Measurements from ENCODE around the gene LGALS9C. TPM values are rescaled to one million over a fixed set of nuclear protein-coding genes. Genes with fewer than 3 reads are reported as not detected.
"Not testable (repeated sequence)": the region's sequence is repeated elsewhere in the genome, so short reads cannot be mapped to it uniquely, and the experiment has no call there.

Gene LGALS9C
- total RNA-seq, 1 donor from 2014 or later, result not detected

DNA sequence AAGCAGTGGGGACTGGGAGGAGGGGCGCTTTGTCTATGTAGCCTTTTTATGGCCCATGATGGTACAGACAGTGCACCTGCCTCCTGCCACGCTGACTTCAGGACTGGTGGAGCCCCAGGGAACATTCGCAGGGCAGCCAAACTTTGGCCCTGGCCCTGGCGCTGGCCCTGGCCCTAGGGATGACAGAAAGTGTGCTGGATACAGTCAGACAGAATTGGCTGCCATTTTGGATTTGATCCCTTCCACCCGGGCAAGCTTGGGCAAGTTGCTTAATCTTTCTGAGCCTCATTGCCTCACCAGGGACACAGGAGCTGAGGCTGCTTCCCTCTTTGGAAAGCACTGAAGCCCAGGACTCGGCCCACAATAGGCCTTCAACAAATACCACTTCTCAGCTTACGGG, 13.4 kb downstream of the LGALS9C start:
- not testable (repeated sequence) for H3K9me3 ChIP-seq

DNA sequence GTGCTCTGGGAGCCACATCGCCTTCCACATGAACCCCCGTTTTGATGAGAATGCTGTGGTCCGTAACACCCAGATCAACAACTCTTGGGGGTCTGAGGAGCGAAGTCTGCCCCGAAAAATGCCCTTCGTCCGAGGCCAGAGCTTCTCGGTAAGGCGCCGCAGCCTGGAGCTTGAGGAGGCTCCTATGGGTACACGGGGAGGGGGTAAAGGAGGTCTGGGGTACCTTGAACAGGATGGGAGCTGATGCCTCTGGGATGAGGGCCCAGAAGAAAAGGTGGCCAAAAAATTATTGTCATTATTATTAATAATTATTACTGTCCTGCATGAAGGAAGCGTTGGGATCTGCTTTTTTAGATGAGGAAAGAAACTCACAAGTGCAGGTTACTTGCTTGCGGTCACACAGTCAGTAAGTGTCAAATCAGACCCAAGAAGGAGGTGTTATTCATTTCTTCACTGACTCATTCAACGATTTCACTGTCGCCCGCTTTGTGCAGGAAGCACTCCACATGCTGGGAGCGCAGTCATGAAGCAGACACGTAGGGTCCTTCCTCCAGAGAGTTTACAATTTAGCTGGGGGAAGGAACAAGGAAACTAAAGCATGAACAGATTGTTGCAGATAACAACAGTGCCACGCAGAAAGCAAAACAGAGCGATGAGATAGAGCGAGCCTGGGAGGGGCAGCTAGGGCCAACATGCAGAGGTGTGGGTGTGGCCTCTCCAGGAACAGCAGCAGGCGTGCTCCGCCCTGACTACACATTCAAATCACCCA, 16.3 kb downstream of the LGALS9C start:
- DNase-seq (ENCODE audit: low spot score in 2 of 2); H3K9me3 ChIP-seq; H3K4me1 ChIP-seq; H3K27ac ChIP-seq; H3K36me3 ChIP-seq; H3K4me3 ChIP-seq; intact Hi-C loops (cut with DNase I); H3K27me3 ChIP-seq: not testable (repeated sequence)

More for the DNA sequence above, 13.4 kb downstream of the LGALS9C start:
- H3K4me3 ChIP-seq; H3K36me3 ChIP-seq; DNase-seq (ENCODE audit: low spot score in 2 of 2); intact Hi-C loops (cut with DNase I); H3K27ac ChIP-seq; H3K4me1 ChIP-seq; H3K27me3 ChIP-seq: not testable (repeated sequence)

DNA sequence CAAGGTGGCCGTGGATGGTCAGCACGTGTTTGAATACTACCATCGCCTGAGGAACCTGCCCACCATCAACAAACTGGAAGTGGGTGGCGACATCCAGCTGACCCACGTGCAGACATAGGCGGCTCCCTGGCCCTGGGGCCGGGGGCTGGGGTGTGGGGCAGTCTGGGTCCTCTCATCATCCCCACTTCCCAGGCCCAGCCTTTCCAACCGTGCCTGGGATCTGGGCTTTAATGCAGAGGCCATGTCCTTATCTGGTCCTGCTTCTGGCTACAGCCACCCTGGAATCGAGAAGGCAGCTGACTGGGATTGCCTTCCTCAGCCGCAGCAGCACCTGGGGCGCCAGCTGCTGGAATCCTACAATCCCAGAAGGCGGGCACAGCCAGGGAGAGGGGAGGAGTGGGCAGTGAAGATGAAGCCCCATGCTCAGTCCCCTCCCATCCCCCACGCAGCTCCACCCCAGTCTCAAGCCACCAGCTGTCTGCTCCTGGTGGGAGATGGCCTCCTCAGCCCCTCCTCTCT, 17.7 kb downstream of the LGALS9C start:
- H3K4me3 ChIP-seq; H3K36me3 ChIP-seq; H3K27ac ChIP-seq; H3K4me1 ChIP-seq; H3K9me3 ChIP-seq; DNase-seq (ENCODE audit: low spot score in 2 of 2); intact Hi-C loops (cut with DNase I); H3K27me3 ChIP-seq: not testable (repeated sequence)

DNA sequence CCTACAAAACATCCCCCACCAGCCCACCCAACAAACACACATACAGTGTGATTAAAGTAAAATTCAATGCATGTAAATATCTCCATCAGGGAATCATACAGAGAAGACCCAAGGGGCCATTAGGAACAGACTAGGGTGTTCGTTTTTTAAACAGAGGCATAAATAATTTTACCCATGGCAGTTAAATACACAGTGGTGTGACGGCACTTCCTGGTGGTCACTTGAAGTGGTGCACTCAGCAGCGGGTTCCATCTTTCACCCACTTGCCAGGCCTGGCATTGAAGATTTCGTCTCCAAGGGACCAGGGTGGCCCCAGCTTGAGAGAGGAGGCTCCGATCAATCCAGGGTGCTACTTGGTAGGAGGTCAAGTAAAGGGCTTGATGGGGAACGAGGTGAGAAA, 20.5 kb downstream of the LGALS9C start:
- H3K4me1 ChIP-seq; intact Hi-C loops (cut with DNase I); DNase-seq (ENCODE audit: low spot score in 2 of 2); H3K27ac ChIP-seq; H3K36me3 ChIP-seq; H3K27me3 ChIP-seq; H3K9me3 ChIP-seq; H3K4me3 ChIP-seq: not testable (repeated sequence)
- TF ChIP-seq, protein P1, sequence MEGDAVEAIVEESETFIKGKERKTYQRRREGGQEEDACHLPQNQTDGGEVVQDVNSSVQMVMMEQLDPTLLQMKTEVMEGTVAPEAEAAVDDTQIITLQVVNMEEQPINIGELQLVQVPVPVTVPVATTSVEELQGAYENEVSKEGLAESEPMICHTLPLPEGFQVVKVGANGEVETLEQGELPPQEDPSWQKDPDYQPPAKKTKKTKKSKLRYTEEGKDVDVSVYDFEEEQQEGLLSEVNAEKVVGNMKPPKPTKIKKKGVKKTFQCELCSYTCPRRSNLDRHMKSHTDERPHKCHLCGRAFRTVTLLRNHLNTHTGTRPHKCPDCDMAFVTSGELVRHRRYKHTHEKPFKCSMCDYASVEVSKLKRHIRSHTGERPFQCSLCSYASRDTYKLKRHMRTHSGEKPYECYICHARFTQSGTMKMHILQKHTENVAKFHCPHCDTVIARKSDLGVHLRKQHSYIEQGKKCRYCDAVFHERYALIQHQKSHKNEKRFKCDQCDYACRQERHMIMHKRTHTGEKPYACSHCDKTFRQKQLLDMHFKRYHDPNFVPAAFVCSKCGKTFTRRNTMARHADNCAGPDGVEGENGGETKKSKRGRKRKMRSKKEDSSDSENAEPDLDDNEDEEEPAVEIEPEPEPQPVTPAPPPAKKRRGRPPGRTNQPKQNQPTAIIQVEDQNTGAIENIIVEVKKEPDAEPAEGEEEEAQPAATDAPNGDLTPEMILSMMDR (IDR thresholded peaks at IDR 0.05), result peak in 1 of 3 experiments; percentile 15

DNA sequence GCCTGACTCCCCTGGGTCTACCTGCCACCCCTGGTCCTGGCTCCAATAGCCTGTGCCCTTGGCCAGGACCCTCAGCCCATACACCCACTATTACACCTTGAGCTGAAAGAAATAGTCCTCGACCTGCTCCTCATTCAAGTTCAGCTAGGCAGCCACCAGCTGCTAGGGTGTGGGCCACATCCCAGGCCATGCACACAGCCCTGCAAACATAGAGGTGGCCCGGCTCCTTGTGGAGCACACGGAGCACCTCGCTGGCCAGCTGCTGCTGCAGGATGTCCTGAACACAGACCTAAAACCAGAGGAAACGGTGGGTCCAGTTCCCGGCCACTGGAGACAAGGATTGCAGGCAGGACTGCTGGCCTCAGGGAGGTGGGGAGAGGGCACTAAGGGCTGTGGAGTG, 22.5 kb downstream of the LGALS9C start:
- H3K4me1 ChIP-seq; DNase-seq (ENCODE audit: low spot score in 2 of 2); H3K27ac ChIP-seq; H3K9me3 ChIP-seq; H3K4me3 ChIP-seq; intact Hi-C loops (cut with DNase I); H3K36me3 ChIP-seq; H3K27me3 ChIP-seq: not testable (repeated sequence)

DNA sequence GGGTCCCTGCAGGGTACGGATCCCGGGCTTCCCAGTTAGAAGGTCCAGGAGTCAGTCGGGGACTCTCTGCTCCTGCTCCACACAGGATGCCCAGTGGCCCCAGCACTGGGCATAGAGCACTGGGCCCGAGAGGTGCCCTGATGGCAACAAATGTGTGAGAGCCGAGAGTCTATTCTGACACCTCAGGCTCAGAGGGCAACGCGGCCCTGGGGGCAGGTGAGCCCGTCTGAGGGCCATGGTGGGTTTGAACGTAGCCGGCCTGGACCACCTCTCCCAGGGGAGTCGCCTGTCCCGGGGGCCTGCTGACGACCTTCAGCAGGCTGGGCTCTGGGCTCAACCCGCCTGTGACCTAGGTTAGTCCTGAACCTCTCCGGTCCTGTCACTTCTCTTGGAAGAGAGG, 23.2 kb downstream of the LGALS9C start:
- H3K27ac ChIP-seq; H3K36me3 ChIP-seq; DNase-seq (ENCODE audit: low spot score in 2 of 2); H3K4me1 ChIP-seq; H3K27me3 ChIP-seq; H3K4me3 ChIP-seq; intact Hi-C loops (cut with DNase I); H3K9me3 ChIP-seq: not testable (repeated sequence)

DNA sequence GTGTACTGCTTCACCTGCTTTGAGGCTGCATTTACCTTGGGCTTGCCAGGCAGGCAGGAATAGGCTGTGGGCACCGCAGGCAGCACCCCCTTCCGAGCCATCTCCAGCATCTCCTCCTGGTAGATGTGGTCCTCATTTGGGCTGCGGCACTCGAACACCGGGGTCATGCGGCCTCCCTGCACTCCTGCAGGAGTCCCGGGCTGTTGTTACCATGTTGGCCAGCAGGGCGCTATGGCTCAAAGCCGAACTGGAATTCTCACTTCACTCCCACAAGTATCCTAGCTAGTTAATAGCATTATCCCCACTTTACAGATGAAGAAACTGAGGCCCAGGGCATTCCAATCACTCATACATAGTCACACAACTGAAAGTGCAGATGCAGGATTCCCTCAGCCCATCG, 23.7 kb downstream of the LGALS9C start:
- H3K4me1 ChIP-seq; DNase-seq (ENCODE audit: low spot score in 2 of 2); intact Hi-C loops (cut with DNase I); H3K27me3 ChIP-seq; H3K36me3 ChIP-seq; H3K9me3 ChIP-seq; H3K27ac ChIP-seq; H3K4me3 ChIP-seq: not testable (repeated sequence)

DNA sequence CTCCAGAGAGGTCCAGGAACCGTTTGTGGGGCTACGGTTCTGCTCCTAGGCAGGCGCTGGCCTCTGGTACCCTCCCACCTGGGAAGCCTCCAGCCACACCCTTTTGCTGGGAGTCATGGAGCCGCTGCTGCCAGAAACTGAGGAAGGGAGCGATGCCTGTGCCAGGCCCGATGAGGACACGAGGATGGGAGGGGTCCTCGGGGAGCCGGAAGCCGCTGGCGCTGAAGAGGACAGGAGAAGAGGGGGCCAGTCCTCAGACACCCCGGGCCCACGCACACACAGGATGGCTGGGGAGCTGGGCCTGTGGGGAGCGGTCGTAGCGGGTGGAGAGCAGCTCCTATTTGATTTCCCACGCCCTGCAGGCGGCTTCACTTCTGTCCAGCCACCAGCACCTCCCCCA, 24.2 kb downstream of the LGALS9C start:
- intact Hi-C loops (cut with DNase I); H3K9me3 ChIP-seq; H3K27ac ChIP-seq; H3K4me3 ChIP-seq; H3K4me1 ChIP-seq; H3K36me3 ChIP-seq; DNase-seq (ENCODE audit: low spot score in 2 of 2); H3K27me3 ChIP-seq: not testable (repeated sequence)

DNA sequence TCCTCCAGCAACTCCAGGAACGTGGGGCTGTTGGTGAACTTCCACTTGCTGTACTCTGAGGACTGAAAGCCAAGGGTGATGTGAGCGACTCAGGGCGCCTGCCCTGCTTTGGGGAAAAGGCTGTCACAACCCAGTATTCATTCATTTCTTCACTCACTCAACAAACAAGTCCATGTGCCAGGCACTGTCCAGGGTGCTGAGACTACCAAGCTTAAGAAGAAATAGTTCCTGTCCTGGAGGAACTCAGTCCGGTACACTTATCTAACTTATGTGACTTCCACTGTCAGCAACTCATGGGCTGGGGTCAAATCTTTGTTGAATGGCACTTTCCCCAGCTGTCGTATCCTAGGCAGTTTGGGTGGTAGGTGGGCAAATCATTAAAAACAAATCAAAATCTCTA, 26.6 kb downstream of the LGALS9C start:
- H3K4me1 ChIP-seq; H3K27ac ChIP-seq; H3K9me3 ChIP-seq; H3K4me3 ChIP-seq; H3K36me3 ChIP-seq; intact Hi-C loops (cut with DNase I); H3K27me3 ChIP-seq; DNase-seq (ENCODE audit: low spot score in 2 of 2): not testable (repeated sequence)

DNA sequence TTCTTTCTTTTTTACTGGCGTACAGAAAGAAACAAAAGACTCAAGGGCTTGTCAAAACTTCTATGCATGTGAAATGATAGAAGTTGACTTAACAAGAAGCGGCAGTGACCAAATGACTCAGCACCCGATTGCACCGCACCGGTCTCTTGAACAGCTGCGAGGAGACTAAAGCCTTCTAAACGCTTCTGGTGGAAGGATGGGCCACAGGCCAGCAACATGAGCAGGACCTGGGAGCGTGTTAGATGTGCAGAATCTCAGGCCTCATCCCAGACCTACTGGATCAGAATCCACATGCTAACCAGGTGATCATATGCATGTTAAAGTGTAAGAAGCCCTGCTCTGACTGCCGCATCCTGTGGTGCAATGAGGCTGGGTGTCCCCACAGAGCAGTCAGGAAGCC, 31.1 kb downstream of the LGALS9C start:
- intact Hi-C loops (cut with DNase I); H3K27ac ChIP-seq; H3K4me3 ChIP-seq: not testable (repeated sequence)

DNA sequence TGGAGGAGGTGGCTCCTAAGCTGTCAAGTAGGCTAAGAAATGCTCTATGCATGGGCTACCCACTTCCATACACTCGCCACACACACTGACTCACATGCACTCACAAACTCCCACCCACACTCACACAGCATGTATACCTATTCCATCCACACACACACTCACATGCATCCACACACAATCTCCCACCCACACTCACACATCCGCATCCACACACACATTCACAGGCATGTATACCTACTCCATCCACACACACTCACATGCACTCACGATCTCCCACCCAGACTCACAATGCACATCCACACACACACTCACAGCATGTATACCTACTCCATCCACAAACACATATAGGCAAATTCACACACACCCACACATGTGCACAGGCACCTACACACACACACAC, 32.1 kb downstream of the LGALS9C start:
- H3K27ac ChIP-seq; H3K4me1 ChIP-seq; intact Hi-C loops (cut with DNase I): not testable (repeated sequence)

More for the DNA sequence above, 31.1 kb downstream of the LGALS9C start:
- not testable (repeated sequence) for DNase-seq (ENCODE audit: low spot score in 2 of 2); H3K27me3 ChIP-seq; H3K9me3 ChIP-seq; H3K4me1 ChIP-seq; H3K36me3 ChIP-seq

DNA sequence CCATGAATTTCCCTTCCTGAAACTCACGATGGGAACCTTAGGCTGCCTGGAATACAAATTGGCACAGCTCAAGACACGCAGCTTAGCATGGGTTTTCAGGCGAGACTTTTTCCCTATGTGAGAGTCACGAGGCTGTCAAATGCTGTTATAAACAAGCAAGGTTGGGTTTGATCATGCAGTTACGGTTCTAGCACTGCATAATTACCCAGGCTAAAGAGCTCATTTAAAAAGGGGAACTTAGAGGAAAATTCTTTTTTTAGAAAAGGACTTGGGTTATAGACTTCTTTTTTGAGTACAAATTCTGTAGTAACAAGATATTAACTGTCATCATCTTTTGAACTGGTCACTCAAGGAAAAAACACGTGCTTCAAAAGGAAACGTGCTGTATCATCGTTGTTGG, 44.5 kb downstream of the LGALS9C start:
- H3K27ac ChIP-seq; H3K4me3 ChIP-seq; DNase-seq (ENCODE audit: low spot score in 2 of 2); H3K9me3 ChIP-seq; H3K36me3 ChIP-seq; intact Hi-C loops (cut with DNase I); H3K4me1 ChIP-seq; H3K27me3 ChIP-seq: not testable (repeated sequence)

More for the DNA sequence above, 32.1 kb downstream of the LGALS9C start:
- not testable (repeated sequence) for H3K27me3 ChIP-seq; DNase-seq (ENCODE audit: low spot score in 2 of 2); H3K9me3 ChIP-seq; H3K36me3 ChIP-seq; H3K4me3 ChIP-seq

DNA sequence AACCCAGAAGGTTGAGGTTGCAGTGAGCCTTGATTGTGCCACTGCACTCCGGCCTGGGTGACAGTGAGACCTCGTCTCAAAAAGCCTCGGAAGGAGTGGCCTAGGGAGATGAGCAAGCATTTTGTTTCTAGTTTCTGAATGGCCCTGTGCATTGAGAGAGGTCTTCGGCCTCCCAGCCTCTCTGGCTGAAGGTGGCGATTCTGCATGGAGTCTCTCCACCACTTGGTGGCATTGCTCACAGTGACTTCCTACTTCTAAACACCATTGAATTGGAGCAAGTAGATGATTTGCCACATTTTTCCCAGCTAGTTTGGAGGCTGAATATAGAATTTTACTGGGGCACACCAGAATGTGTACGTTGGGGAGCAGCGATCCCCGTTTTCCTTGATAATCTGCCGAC, 48.4 kb downstream of the LGALS9C start:
- H3K9me3 ChIP-seq; intact Hi-C loops (cut with DNase I); DNase-seq (ENCODE audit: low spot score in 2 of 2): not testable (repeated sequence)

More for the DNA sequence above, 48.4 kb downstream of the LGALS9C start:
- H3K4me1 ChIP-seq, H3K4me3 ChIP-seq, H3K36me3 ChIP-seq, H3K27ac ChIP-seq, H3K27me3 ChIP-seq: not testable (repeated sequence)

All from ascending aorta (tissue), 2 donors.